Measurements from ENCODE around the gene AKNA.

AKNA gene

DNA sequence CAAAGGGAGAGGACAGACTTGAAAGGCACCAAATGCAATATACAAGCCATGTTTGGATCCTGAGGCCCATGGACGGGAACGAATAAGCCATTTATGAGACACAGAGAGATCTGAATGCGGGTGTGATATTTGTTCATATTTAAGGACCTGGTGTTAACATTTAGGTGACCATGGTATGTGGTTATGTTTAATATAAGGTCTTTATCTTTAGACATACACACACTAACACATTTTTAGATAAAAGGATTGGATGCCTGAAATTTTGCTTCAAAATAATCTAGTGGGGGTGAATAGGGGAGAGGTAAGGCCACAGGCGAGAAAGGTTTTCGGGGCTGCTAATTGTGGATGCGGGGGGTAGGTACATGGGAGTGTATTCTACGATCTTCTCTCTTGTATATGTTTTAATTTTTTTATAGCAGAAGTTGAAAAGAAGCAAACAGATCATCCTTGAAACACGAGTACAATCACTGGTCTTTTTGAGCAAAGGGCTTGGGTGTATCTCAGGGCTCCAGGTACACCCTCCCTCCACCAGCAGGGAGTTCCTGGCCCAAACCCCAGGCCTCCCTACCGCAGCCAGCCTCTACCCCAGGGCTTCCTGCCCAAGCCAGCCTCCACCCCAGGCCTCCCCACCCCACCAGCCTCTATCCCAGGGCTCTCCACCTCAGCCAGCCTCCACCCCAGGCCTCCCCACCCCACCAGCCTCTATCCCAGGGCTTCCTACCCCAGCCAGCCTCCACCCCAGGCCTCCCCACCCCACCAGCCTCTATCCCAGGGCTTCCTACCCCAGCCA lies 12.2 kb downstream of the AKNA start:
- no peaks in the 10 kb centered on the region for H3K27me3 Mint-ChIP-seq
- peaks cover 90% of the 10 kb centered on the region for H3K36me3 Mint-ChIP-seq (ENCODE audit: insufficient read depth)
- ATAC-seq (replicated peaks; ENCODE audit: extremely low read depth, poor library complexity, severe bottlenecking) (no peak), DNase-seq (ENCODE audit: low spot score in 2 of 2) (no peak)
- peaks cover 81% of the 10 kb centered on the region for H3K4me1 Mint-ChIP-seq
- H3K9me3 Mint-ChIP-seq = no peaks in the 10 kb centered on the region
- H3K4me3 Mint-ChIP-seq = peak overlapping the region; percentile 43
- H3K27ac Mint-ChIP-seq (ENCODE audit: low read depth) = peak overlapping the region; percentile 89

DNA sequence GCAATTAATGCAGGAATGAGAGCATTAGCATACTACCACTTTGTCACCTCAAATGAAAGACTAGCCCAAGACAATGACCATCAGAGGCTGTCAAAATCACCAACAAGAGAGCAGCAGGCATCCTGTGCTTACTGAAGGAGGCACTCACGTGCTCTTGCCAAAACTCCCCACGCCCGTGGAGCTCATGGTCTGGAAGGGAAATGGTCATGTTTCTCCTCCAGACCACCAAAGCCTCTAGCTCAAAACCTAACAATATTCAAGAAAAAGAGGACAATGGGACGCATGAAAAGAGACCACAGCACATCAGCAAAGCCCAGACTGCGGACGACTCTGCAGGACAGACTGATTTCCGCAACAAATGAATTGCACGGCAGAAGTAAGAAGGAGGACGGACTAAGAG lies 12.8 kb downstream of the AKNA start:
- H3K9me3 Mint-ChIP-seq = no peaks in the 10 kb centered on the region
- peak overlapping the region; percentile 89 for H3K27ac Mint-ChIP-seq (ENCODE audit: low read depth)
- H3K4me1 Mint-ChIP-seq = peaks cover 77% of the 10 kb centered on the region
- peak overlapping the region; percentile 43 for H3K4me3 Mint-ChIP-seq
- H3K27me3 Mint-ChIP-seq = no peaks in the 10 kb centered on the region
- ATAC-seq (replicated peaks; ENCODE audit: extremely low read depth, poor library complexity, severe bottlenecking) (no peak), DNase-seq (ENCODE audit: low spot score in 2 of 2) (no peak)
- peaks cover 87% of the 10 kb centered on the region for H3K36me3 Mint-ChIP-seq (ENCODE audit: insufficient read depth)

DNA sequence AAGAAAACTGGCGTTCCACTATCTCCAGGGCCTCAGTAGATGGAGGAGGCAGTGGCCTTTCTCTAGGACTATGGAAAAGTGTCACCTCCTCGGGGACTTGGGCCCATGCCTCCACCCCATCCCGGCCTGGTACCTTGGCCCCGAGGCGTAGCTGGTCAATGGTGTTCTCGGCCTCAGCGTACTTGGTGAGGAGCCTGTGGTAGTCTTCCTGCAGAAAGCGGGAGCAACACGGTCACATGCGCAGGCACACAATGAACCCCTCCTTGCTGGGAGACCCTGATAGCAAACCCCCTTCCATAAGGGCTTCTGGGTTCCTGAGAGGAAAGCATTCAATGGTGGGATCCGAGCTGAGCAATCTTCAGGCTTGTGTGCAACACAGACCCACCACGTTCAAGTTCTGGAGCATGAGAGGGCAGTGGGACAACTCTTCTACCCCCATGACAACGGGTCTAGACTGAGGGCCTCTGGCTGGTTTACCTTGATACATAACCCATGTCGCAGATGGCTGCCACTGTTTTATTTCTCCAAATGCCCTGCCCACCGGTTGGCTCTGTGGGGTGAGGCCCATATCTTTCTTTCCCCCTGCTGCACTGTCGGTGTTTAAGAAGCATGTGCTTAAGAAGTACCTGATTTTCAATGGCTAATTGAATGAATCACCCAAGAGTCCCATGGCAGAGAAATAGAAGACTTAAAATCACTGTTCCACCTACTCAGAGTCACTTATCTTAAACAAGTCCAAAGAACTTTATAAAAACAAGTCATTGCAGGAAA lies 13.6 kb downstream of the AKNA start:
- DNase-seq (ENCODE audit: low spot score in 2 of 2) = no peak
- H3K4me3 Mint-ChIP-seq = peak overlapping the region; percentile 43
- peak overlapping the region; percentile 89 for H3K27ac Mint-ChIP-seq (ENCODE audit: low read depth)
- no peak for ATAC-seq (replicated peaks; ENCODE audit: extremely low read depth, poor library complexity, severe bottlenecking)
- no peaks in the 10 kb centered on the region for H3K27me3 Mint-ChIP-seq
- peaks cover 86% of the 10 kb centered on the region for H3K36me3 Mint-ChIP-seq (ENCODE audit: insufficient read depth)
- H3K4me1 Mint-ChIP-seq = peaks cover 77% of the 10 kb centered on the region
- H3K9me3 Mint-ChIP-seq = no peaks in the 10 kb centered on the region

DNA sequence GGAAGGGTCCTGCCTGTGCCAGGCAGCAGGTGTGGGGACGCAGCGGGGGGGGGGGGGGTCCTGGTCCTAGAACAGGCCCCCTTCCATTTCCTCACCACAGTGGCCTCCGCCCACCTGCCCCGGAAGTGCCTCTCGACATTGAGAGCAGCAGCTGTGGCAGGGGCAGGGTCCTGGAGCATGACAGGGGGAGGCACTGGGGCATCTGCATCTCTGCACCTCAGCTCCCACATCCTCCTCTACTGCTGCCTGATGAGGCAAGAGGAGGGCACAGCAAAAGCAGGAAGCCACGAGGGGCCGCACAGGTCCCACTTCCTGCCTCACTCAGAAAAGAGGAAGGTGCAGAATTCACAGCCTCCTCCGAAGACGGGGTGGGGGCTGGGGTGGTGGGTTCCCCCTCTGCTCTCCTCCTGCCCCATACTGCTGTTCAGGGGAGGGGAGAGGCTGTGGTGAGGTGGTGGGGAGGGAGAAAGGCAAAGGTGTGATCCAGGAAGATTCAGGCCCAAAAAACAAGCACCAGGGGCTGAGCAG lies 14.8 kb downstream of the AKNA start:
- Mint-ChIP-seq H3K27me3 (no peaks in the 10 kb centered on the region), H3K4me1 (peaks cover 67% of the 10 kb centered on the region)
- peak; percentile 79 for ATAC-seq (replicated peaks; ENCODE audit: extremely low read depth, poor library complexity, severe bottlenecking)

DNA sequence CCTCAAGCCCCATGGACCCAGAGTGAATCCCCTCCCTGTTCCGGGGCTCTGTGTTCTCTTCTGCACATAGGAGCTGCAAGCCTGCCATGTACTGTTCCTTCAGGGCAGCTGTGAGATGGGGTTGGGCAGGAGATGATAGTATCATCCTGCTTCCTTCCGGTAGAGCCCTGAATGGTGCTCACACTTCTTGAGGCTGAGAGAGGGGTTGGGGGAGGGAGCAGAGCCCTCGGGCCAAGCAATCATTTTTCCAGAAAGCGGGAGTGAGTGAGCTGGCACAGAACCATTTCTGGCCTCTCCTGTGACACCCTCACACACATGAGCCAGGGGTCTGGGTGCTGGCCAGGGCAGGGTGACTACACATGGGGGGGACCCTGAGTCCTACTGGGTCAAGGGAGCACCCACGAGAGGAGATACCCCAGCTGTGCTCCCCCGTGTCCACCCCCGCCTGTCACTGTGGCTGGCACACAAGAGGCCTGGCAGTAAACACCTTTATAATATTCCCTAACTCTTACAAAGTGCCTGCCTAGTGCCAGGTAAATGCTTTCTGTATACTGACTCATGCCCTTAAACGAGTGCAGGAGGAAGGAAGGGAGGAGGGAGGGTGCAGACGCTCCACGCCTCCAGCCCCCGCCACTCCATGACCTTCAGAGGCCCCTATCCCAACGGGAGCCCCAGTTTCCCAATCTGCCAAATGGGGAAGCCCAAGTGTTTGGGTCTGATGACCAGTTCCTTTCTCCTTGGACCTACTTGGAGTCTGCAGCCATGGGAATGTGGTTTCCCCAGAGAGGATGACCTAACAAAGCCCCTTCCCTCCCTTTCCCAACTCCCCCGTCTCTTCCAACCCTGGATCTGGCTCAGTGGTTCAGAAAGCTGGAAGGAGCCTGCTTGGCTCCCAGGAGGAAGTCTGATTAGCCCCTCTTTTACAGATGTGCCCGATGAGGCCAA lies 15.5 kb downstream of the AKNA start:
- no peaks in the 10 kb centered on the region for H3K9me3 Mint-ChIP-seq
- DNase-seq (ENCODE audit: low spot score in 2 of 2) = no peak
- no peaks in the 10 kb centered on the region for H3K27me3 Mint-ChIP-seq
- H3K27ac Mint-ChIP-seq (ENCODE audit: low read depth) = peak overlapping the region; percentile 89
- peak overlapping the region; percentile 72 for H3K4me3 Mint-ChIP-seq
- peak; percentile 24 for ATAC-seq (replicated peaks; ENCODE audit: extremely low read depth, poor library complexity, severe bottlenecking)
- peaks cover 86% of the 10 kb centered on the region for H3K36me3 Mint-ChIP-seq (ENCODE audit: insufficient read depth)
- peaks cover 65% of the 10 kb centered on the region for H3K4me1 Mint-ChIP-seq

More for the DNA sequence above, 14.8 kb downstream of the AKNA start:
- Mint-ChIP-seq H3K4me3 (peak overlapping the region; percentile 72), H3K9me3 (no peaks in the 10 kb centered on the region), H3K36me3 (ENCODE audit: insufficient read depth) (peaks cover 85% of the 10 kb centered on the region), H3K27ac (ENCODE audit: low read depth) (peak overlapping the region; percentile 89)
- peak; percentile 71 to 89 for DNase-seq (ENCODE audit: low spot score in 2 of 2)

DNA sequence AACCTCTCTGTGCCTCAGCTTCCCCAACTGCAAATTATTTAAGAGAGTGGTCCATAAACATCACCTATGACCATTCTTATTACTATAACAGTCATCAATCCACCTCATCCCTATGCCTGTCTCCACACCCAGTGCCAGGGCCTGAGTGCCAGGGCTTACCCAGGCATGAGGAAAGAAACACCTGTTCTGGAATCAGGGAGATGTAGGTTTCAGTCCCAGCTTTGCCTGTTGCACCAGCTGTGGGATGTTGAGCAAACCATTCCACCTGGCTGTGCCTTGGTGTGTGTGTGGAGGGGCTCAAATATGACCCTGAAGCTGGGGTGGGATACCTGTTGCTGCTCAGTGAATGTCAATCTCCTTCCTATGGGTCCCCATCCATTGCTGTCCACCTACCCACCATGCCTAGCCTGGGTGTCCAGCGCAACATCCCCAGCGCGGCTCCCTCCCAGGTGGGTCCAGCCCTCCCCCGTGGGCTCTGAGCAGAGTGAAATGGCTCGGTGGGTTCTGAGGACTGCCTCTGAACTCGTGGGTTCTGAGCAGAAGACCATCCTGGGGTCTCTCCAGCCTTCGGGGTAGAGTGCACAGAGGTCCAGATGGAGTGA lies 16.3 kb downstream of the AKNA start:
- peaks cover 69% of the 10 kb centered on the region for H3K4me1 Mint-ChIP-seq
- H3K27ac Mint-ChIP-seq (ENCODE audit: low read depth) = peak overlapping the region; percentile 89
- peak overlapping the region; percentile 72 for H3K4me3 Mint-ChIP-seq
- no peaks in the 10 kb centered on the region for H3K27me3 Mint-ChIP-seq
- H3K9me3 Mint-ChIP-seq = no peaks in the 10 kb centered on the region
- H3K36me3 Mint-ChIP-seq (ENCODE audit: insufficient read depth) = peaks cover 86% of the 10 kb centered on the region
- DNase-seq (ENCODE audit: low spot score in 2 of 2) = no peak
- ATAC-seq (replicated peaks; ENCODE audit: extremely low read depth, poor library complexity, severe bottlenecking) = no peak

DNA sequence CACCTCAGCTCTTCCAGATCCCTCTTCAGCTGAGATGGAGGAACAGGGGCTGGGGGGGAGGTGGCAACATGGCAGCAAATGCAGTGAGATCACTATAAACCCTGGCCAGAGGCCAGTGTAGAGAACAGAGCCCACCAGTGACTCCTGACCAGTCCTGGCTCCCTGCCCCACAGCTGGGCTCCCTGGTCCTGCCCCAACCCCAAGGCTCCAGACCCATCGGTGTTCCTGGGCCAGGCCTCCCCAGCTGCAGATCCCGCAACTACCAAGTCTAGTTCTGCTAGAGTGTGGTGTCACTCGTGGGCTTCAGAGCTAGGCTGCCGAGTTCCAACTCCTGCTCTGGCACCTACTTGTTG lies 16.8 kb downstream of the AKNA start:
- no peaks in the 10 kb centered on the region for H3K9me3 Mint-ChIP-seq
- peaks cover 88% of the 10 kb centered on the region for H3K36me3 Mint-ChIP-seq (ENCODE audit: insufficient read depth)
- H3K4me1 Mint-ChIP-seq = peaks cover 71% of the 10 kb centered on the region
- peak overlapping the region; percentile 72 for H3K4me3 Mint-ChIP-seq
- DNase-seq (ENCODE audit: low spot score in 2 of 2) = no peak
- no peaks in the 10 kb centered on the region for H3K27me3 Mint-ChIP-seq
- ATAC-seq (replicated peaks; ENCODE audit: extremely low read depth, poor library complexity, severe bottlenecking) = no peak
- peak overlapping the region; percentile 89 for H3K27ac Mint-ChIP-seq (ENCODE audit: low read depth)

DNA sequence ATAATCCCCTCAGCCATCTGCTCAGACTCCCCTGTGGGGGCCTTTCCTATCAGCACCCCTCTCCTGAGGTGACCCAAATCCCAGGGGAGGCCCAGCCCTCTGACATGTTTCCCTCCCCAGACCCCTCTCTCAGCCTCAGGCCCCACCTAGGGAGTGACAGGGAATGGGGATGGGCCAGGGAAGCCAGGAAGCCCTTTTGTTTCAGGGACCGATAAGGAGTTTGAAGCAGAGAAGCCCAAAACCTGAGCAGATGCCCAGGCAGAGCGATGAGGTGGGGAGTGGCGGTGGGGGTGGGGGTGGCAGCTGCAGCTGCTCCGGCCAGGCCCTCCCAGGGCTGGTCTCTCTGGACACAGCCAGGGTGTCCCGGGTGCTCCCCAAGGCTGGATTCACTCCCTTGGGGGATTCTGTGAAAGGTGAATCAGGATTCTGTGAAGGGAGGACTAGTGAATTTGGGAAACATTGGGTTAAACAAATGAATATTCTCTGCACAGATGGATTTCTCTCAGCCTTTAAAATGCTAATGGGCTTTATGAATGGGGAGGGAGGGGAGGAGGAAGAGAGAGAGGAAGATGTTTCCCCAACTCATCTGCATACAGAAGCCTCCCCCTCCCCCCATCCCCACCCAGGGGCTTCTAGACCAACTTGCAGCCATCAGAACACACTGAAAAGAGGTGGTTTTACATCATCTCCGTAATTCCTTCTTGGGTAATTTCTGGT lies 17.4 kb downstream of the AKNA start:
- no peak for DNase-seq (ENCODE audit: low spot score in 2 of 2)
- H3K36me3 Mint-ChIP-seq (ENCODE audit: insufficient read depth) = peaks cover 87% of the 10 kb centered on the region
- no peak for ATAC-seq (replicated peaks; ENCODE audit: extremely low read depth, poor library complexity, severe bottlenecking)
- peak overlapping the region; percentile 72 for H3K4me3 Mint-ChIP-seq
- H3K4me1 Mint-ChIP-seq = peaks cover 66% of the 10 kb centered on the region
- no peaks in the 10 kb centered on the region for H3K9me3 Mint-ChIP-seq
- peak overlapping the region; percentile 89 for H3K27ac Mint-ChIP-seq (ENCODE audit: low read depth)
- no peaks in the 10 kb centered on the region for H3K27me3 Mint-ChIP-seq

DNA sequence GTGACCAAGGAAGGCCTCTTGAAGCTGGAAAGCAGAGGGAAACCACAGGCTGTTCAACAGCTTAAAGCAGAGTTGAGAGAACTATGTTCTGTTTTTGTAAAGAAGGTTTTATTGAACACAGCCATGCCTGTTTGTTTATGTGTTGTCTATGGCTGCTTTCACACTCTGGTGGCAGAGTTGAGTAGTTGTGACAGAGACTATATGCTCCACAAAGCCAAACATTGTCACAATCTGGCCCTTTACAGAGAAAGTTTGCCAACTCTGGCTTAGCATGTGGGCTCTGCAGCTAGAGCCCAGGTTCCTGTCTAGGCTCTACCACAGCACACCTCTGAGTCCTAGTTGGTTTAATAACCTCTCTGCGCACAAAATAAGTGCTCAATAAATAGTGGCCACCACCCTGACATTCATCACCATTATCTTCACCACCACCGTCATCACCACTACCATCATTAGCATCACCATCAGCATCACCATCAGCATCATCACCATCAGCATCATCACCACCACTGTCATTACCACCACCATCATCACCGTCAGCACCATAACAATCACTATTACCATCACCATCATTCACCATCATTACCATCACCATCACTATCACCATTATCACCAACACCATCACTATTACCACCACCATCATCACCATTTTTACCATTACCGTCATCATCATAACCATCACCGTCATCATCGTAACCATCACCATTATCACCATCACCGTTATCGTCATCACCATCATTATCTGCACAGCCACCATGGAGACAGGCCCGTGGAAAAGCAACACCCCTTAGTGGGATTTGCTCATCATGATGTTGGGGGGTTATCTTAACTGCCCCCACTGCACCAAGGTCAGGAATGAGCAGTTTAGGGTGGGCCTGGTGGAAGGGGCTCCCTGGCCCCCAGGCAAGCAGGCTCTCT lies 18.3 kb downstream of the AKNA start:
- peak overlapping the region; percentile 40 for H3K4me3 Mint-ChIP-seq
- peaks cover 88% of the 10 kb centered on the region for H3K36me3 Mint-ChIP-seq (ENCODE audit: insufficient read depth)
- H3K4me1 Mint-ChIP-seq = peaks cover 61% of the 10 kb centered on the region
- H3K27me3 Mint-ChIP-seq = no peaks in the 10 kb centered on the region
- DNase-seq (ENCODE audit: low spot score in 2 of 2) (peak in 1 of 2 donors; percentile 68), ATAC-seq (replicated peaks; ENCODE audit: extremely low read depth, poor library complexity, severe bottlenecking) (peak; percentile 27)
- H3K9me3 Mint-ChIP-seq = no peaks in the 10 kb centered on the region
- peak overlapping the region; percentile 80 for H3K27ac Mint-ChIP-seq (ENCODE audit: low read depth)

DNA sequence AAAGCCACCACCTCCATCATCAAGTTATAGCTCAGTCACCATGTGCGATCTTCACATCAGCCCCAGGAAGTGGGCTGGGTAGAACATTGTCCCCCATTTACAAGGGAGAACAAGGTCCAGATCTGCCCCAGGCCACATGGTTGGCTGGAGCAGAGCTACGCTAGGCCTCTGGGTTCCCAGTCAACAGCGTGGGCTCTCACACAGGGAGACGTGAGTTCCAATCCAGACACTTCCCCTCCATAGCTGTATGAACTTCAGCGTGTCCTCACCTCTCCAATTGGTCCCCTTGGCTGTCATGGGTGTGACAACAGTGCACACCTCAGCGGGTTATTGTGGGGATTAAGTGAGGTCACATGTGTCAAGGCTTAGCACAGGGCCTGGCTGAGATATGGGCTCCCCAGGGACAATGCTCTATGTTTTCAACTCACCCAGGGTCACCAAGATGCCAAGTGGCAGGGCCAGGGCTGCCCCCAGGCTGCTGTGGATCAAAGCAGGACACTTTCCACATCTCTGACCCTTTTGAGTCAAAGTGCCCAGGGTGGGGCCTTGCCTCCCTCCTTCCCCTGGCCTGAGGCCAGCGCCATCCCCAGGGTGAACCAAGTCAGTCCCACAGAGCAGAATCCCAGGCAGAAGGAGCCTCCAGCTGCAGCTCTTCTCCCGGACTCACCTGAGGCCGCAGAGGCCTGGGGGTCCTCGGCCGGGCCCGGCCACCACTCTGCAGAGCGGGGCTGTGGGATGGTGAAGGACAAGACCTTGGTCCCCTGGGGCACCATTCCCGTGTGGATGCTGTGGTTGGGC lies 19.8 kb downstream of the AKNA start:
- H3K27me3 Mint-ChIP-seq = no peaks in the 10 kb centered on the region

More for the DNA sequence above, 19.8 kb downstream of the AKNA start:
- ATAC-seq (replicated peaks; ENCODE audit: extremely low read depth, poor library complexity, severe bottlenecking) (no peak), DNase-seq (ENCODE audit: low spot score in 2 of 2) (no peak)
- Mint-ChIP-seq H3K4me1 (peaks cover 65% of the 10 kb centered on the region), H3K27ac (ENCODE audit: low read depth) (peak overlapping the region; percentile 95), H3K36me3 (ENCODE audit: insufficient read depth) (peaks cover 88% of the 10 kb centered on the region), H3K9me3 (no peaks in the 10 kb centered on the region), H3K4me3 (peak overlapping the region; percentile 65)
